Measurements from ENCODE around the gene RESP18.
A peak's percentile ranks its signal among the peaks of the same experiment; 100 is the strongest.

Gene RESP18

GRCh38 chr2:219281588-219281987, 51.0 kb downstream of the RESP18 start:
- Histone ChIP-seq H3K4me2 (peak overlapping the region; percentile 99), H3K9ac (peak overlapping the region; percentile 49; the same call in 1 of the 2 replicates), H3K27me3 (no peaks in the 10 kb centered on the region), H3K36me3 (peaks cover 9% of the 10 kb centered on the region; the same call in 1 of the 2 replicates), H3K9me3 (no peaks in the 10 kb centered on the region), H3K4me1 (peaks cover 88% of the 10 kb centered on the region), H3K4me3 (no peak overlapping the region; the same call in 1 of the 2 replicates), H3K27ac (0 out of 2 replicates have a peak overlapping the region, but pooled peaks have one; percentile 10), H4K20me1 (peaks cover 30% of the 10 kb centered on the region; the same call in 1 of the 2 replicates)
- no peak for TF ChIP-seq Cebpa-rat (IDR thresholded peaks at IDR 0.05)

GRCh38 chr2:219280651-219281050, 51.9 kb downstream of the RESP18 start:
- Histone ChIP-seq H3K4me2 (peak overlapping the region; percentile 99), H3K4me3 (peak overlapping the region; percentile 74; the same call in 1 of the 2 replicates), H3K36me3 (peaks cover 9% of the 10 kb centered on the region; the same call in 1 of the 2 replicates), H3K27ac (no peak overlapping the region), H3K4me1 (peaks cover 79% of the 10 kb centered on the region), H4K20me1 (peaks cover 30% of the 10 kb centered on the region; the same call in 1 of the 2 replicates), H3K9ac (peak overlapping the region; percentile 49), H3K27me3 (no peaks in the 10 kb centered on the region), H3K9me3 (no peaks in the 10 kb centered on the region)
- no peak for TF ChIP-seq Cebpa-rat (IDR thresholded peaks at IDR 0.05)

DNA sequence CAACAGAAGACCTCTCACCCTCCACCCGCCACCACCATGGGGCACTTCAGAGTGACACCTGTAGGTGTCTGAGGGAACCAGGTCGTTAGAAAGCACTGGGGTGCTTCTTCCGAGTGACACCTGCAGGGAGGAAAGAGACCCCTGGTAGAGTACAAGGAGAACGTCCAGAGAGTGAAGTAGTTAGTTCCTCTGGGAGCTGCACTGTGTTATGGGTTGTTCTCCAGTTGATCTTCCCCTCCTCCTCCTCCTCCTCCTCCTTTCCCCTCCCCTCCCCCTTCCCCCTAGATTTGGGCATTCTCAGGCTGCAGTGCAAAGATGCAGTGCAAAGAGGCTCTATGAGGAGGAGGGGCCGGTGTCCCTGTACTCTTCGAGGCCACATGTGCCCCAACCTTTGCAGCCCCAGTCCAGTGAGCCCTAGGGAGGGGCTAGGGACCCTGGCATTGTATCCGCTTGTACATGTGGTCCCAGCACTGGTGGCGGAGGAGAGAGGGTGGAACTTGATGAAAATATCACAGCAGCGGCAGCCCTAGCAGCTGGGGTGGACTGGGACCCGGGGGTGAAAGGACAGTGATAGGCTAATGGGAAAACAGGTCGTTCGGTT, 52.5 kb downstream of the RESP18 start:
- peak overlapping the region; percentile 74 for H3K4me3 ChIP-seq
- peak overlapping the region; percentile 99 for H3K4me2 ChIP-seq
- peaks cover 28% of the 10 kb centered on the region; the same call in 1 of the 2 replicates for H4K20me1 ChIP-seq
- H3K9ac ChIP-seq, result peak overlapping the region; percentile 85
- H3K27ac ChIP-seq, result peak overlapping the region; percentile 91
- no peak for TF ChIP-seq Cebpa-rat (IDR thresholded peaks at IDR 0.05)
- peaks cover 73% of the 10 kb centered on the region for H3K4me1 ChIP-seq
- H3K27me3 ChIP-seq, result no peaks in the 10 kb centered on the region
- H3K9me3 ChIP-seq, result no peaks in the 10 kb centered on the region
- peaks cover 9% of the 10 kb centered on the region; the same call in 1 of the 2 replicates for H3K36me3 ChIP-seq

DNA sequence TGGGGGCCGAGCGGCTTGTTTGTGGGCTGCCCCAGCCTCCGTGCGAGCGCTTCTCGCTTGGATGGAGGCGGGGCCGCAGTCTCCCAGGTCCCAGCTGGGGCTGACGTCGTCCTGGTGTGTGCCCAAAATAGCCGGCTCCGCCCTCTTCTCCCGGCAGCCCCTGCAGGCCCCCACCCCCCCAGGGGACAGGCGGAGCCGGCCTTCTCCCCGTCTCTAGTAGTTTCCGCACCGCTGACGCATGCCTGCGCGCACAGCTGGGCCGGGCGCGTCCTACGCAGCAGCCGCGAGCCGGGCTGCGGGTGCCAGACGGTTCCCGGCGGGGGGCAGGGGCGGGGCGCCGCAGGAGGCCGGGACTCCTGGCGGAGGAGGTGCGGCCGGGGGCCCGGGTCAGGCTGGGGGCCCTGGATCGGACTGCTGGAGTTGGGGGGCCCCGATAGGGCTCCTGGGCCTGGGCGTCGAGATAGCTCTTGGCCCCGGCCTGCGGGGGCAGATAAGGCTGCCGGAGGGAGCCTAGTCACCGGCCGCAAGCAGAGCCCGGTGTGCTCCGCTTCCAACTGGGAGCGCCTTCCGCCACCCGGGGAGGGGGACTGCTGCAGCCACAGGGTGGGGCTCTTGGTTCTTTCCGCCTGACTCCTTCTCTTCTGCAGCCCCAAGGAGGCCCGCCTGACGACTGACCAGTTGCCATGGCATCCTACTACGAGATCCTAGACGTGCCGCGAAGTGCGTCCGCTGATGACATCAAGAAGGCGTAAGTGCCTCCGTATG, 53.2 kb downstream of the RESP18 start, which contains the start of gene DNAJB2:
Gene DNAJB2 (plus strand): TSS at position 216 of the 765 bp plus-strand sequence. CDS start 468 bp downstream, at position 684.
- peak within 1 kb of the TSS; percentile 99 for H3K4me2 ChIP-seq
- H4K20me1 ChIP-seq, result peaks cover 21% of the 10 kb centered on the region; the same call in 1 of the 2 replicates
- TF ChIP-seq Cebpa-rat (IDR thresholded peaks at IDR 0.05), result no peak
- H3K9ac ChIP-seq, result peak within 1 kb of the TSS; percentile 85
- peaks cover 3% of the 10 kb centered on the region; the same call in 1 of the 2 replicates for H3K36me3 ChIP-seq
- H3K27ac ChIP-seq, result peak within 1 kb of the TSS; percentile 91
- peak within 1 kb of the TSS; percentile 74 for H3K4me3 ChIP-seq
- no peaks in the 10 kb centered on the region for H3K27me3 ChIP-seq
- no peaks in the 10 kb centered on the region for H3K9me3 ChIP-seq
- peaks cover 66% of the 10 kb centered on the region for H3K4me1 ChIP-seq

DNA sequence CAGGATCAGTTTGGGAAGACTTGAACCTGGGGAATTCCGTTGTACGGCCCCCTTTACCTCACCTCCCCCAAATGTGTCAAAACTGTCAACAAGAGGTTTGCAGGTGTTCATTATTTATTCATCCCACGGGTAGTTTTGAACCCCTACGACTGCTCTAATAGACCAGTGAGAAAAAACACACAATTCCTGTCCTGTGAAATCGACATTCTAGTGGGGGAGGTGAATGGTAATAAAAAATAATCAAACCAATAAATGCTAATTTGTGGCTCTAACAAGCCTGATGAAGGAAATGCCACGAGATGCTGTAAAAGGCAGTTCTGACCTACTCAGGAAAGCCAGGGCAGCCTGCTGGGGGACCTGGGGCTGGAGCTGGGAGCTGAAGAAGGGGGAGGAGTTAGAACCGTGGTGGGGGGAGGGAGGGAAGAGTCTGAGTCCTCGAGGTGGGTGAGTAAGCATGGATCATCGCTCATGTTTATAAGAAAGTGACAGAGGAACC, 53.8 kb downstream of the RESP18 start:
- Histone ChIP-seq H3K27ac (peak overlapping the region; percentile 76), H3K4me3 (peak overlapping the region; percentile 74), H3K27me3 (no peaks in the 10 kb centered on the region), H3K9me3 (no peaks in the 10 kb centered on the region), H4K20me1 (peaks cover 19% of the 10 kb centered on the region; the same call in 1 of the 2 replicates), H3K36me3 (no peaks in the 10 kb centered on the region), H3K4me1 (peaks cover 60% of the 10 kb centered on the region), H3K9ac (peak overlapping the region; percentile 85), H3K4me2 (peak overlapping the region; percentile 79)
- no peak for TF ChIP-seq Cebpa-rat (IDR thresholded peaks at IDR 0.05)

DNA sequence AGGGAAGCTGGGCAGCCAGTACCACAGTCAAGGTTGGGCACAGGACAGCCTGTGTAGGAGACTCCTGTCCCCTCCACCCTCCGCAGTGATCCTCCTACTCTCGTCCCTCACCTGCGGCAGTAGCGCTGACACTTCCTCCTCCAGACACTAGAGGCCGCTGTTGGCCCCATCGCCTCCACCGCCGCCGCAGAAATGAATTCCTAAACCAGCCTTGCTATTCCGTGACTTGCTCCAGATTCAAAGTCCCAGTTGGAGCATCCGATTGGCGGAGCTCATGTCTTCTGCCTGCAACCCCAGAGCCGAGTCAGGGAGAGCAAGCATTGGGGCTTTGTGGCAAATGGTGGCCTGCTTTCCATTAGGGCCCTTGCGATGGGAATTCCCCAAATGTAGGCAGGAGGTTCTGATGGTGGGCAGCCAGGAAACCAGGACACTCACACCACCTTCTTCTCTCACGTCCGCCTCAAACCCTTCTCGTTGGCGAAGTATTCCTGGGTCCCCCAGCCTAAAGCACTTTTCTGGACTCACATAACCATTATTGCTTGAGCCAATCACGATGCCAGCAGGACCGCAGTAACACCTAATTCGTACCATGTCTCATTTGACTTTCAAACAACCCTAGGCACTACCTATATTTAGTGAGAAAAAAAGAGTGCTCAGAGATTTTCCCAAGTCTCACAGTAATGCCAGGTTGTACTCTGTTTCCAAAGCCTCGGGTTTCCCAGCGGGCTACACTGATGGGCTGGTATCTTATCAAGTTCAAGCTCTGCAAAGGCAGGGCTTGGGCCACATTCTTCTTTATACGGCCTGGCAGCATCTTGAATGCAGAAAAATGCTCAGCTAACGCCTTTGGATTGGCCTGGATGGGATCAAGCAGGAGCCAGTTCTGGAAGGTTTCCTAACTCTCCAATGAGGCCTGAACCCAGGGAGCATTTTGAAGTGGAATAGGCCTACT, 54.6 kb downstream of the RESP18 start:
- peak overlapping the region; percentile 79 for H3K4me2 ChIP-seq
- peak overlapping the region; percentile 85; the same call in 1 of the 2 replicates for H3K9ac ChIP-seq
- H3K27ac ChIP-seq, result peak overlapping the region; percentile 76; the same call in 1 of the 2 replicates
- H4K20me1 ChIP-seq, result peaks cover 16% of the 10 kb centered on the region; the same call in 1 of the 2 replicates
- TF ChIP-seq Cebpa-rat (IDR thresholded peaks at IDR 0.05), result no peak
- H3K4me3 ChIP-seq, result 0 out of 2 replicates have a peak overlapping the region, but pooled peaks have one; percentile 74
- no peaks in the 10 kb centered on the region for H3K27me3 ChIP-seq
- H3K36me3 ChIP-seq, result no peaks in the 10 kb centered on the region
- peaks cover 52% of the 10 kb centered on the region for H3K4me1 ChIP-seq
- H3K9me3 ChIP-seq, result no peaks in the 10 kb centered on the region
